ENCODE results near the gene MTCL3.

Gene MTCL3

DNA sequence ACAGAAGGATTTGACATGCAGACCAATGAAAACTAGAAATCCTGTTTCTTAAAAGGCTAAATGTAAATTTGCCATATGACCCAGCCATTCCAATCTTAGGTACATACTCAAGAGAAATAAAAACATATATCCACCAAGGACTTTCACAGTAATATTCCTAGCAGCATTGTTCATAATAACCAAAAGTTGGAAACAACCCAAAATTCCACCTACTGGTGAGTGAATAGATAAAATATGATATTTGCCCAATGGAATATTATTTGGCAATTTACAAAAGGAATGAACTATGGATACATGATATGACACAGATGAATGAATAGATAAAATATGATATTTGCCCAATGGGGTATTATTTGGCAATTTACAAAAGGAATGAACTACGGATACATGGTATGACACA, 22.7 kb downstream of the MTCL3 start:
- Histone ChIP-seq H3K79me2 (ENCODE audit: insufficient read depth, low read length) (no peaks in the 10 kb centered on the region), H2BK12ac (ENCODE audit: insufficient read length, low read depth, low read length) (no peak overlapping the region)

More for the DNA sequence above, 22.7 kb downstream of the MTCL3 start:
- Mint-ChIP-seq H3K9me3 (peaks cover 0 to 2% of the 10 kb centered on the region in 2 experiments; a peak in 1 of 5 replicates), H3K27ac (no peak overlapping the region), H3K27me3 (ENCODE audit: low read depth) (no peaks in the 10 kb centered on the region), H3K36me3 (ENCODE audit: insufficient read depth in 1 of 3, low read depth in 3 of 3) (peaks cover 4 to 8% (median 6%) of the 10 kb centered on the region in 3 experiments; a peak in 5 of 7 replicates), H3K4me1 (no peaks in the 10 kb centered on the region), H3K4me3 (no peak overlapping the region)
- H3K4ac ChIP-seq (ENCODE audit: low read depth, low read length): no peak overlapping the region
- H3K18ac ChIP-seq (ENCODE audit: insufficient read length, low read depth, low read length): no peak overlapping the region
- no peak overlapping the region for H3K14ac ChIP-seq (ENCODE audit: insufficient read depth, low read length)
- H2BK120ac ChIP-seq (ENCODE audit: low read depth, low read length, poor library complexity, severe bottlenecking): no peak overlapping the region
- H4K8ac ChIP-seq (replicated peaks; ENCODE audit: insufficient read length, low read depth, low read length): no peak overlapping the region
- no peak overlapping the region for H3K56ac ChIP-seq (ENCODE audit: insufficient read length, low read depth, low read length)
- no peak overlapping the region for H2BK15ac ChIP-seq (ENCODE audit: low read depth, low read length)
- no peak overlapping the region for H2BK5ac ChIP-seq (ENCODE audit: insufficient read length, low read length)
- H3K23ac ChIP-seq (ENCODE audit: insufficient read length, low read depth, low read length): no peak overlapping the region
- H3K9ac ChIP-seq (ENCODE audit: extremely low read depth, insufficient read length, low read length): no peak overlapping the region
- H3K4me2 ChIP-seq (ENCODE audit: insufficient read depth, insufficient read length, low read length): no peak overlapping the region
- no CpG with 5 or more reads among the region's 1 CpG for WGBS (ENCODE audit: extremely low coverage, insufficient read length, low lambda C conversion rate)
- no peaks in the 10 kb centered on the region for H3K23me2 ChIP-seq (ENCODE audit: insufficient read length, low read depth, low read length, poor library complexity, severe bottlenecking)
- DNase-seq: no peak
- H3K27me3 ChIP-seq (ENCODE audit: insufficient read depth, low read length): no peaks in the 10 kb centered on the region
- H4K91ac ChIP-seq (ENCODE audit: insufficient read length, low read depth, low read length): no peak overlapping the region
- H3K4me1 ChIP-seq (ENCODE audit: insufficient read depth, low read length): no peaks in the 10 kb centered on the region
- no peaks in the 10 kb centered on the region for H3K9me3 ChIP-seq (ENCODE audit: control insufficient read depth, low read depth, low read length)
- H3T11ph ChIP-seq (ENCODE audit: low read length): no peak overlapping the region
- TF ChIP-seq, protein P1, sequence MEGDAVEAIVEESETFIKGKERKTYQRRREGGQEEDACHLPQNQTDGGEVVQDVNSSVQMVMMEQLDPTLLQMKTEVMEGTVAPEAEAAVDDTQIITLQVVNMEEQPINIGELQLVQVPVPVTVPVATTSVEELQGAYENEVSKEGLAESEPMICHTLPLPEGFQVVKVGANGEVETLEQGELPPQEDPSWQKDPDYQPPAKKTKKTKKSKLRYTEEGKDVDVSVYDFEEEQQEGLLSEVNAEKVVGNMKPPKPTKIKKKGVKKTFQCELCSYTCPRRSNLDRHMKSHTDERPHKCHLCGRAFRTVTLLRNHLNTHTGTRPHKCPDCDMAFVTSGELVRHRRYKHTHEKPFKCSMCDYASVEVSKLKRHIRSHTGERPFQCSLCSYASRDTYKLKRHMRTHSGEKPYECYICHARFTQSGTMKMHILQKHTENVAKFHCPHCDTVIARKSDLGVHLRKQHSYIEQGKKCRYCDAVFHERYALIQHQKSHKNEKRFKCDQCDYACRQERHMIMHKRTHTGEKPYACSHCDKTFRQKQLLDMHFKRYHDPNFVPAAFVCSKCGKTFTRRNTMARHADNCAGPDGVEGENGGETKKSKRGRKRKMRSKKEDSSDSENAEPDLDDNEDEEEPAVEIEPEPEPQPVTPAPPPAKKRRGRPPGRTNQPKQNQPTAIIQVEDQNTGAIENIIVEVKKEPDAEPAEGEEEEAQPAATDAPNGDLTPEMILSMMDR (conservative IDR thresholded peaks at IDR 0.05): no peak
- no peak overlapping the region for H2AK5ac ChIP-seq (ENCODE audit: insufficient read length, low read length)
- no peaks in the 10 kb centered on the region for H4K20me1 ChIP-seq (ENCODE audit: control insufficient read depth, insufficient read depth, insufficient read length)
- H3K79me1 ChIP-seq (ENCODE audit: insufficient read depth, low read depth, low read length, poor library complexity, severe bottlenecking): no peaks in the 10 kb centered on the region
- H2AFZ ChIP-seq (ENCODE audit: low read length): no peak overlapping the region
- no peak overlapping the region for H3K27ac ChIP-seq (ENCODE audit: insufficient read length, low read depth, low read length)
- no peak overlapping the region for H4K5ac ChIP-seq (ENCODE audit: insufficient read length, low read depth, low read length)
- H2BK20ac ChIP-seq (ENCODE audit: low read depth, low read length, poor library complexity, severe bottlenecking): no peak overlapping the region

Measured in H9 (cell line).